Calu3 (cell line): Measurements from ENCODE around the gene CHRM5. TPM values are rescaled to one million over a fixed set of nuclear protein-coding genes. Genes with fewer than 3 reads are reported as not detected.

Experiments
- BruUV-seq: library from RNA; stranded (reverse); fragments of 400-500 nt; replicated peaks from 2 replicates; lab custom pipeline; 2021; lab: Mats Ljungman, UMichigan
- CTCF ChIA-PET: fragments of 300-600 bp; sonication (Branson Sonifier 250); formaldehyde crosslinking; loops from one replicate; lab custom pipeline; 2022; ENCODE audit warnings: antibody characterized with exemption; lab: Charles Lee
- DNase-seq: peaks from one replicate; pipeline ENCODE4 v3.0.0; 2022
- H3K27ac Mint-ChIP-seq: one replicate; pipeline ENCODE4 v1.8.0; 2022; ENCODE audit warnings: mixed read lengths; ENCODE audit not compliant: unreplicated experiment
- H3K27me3 Mint-ChIP-seq: one replicate; pipeline ENCODE4 v1.8.0; 2022; ENCODE audit warnings: mixed read lengths; ENCODE audit not compliant: unreplicated experiment
- H3K36me3 Mint-ChIP-seq: one replicate; pipeline ENCODE4 v1.8.0; 2022; ENCODE audit warnings: mild to moderate bottlenecking, moderate library complexity, mixed read lengths; ENCODE audit not compliant: insufficient read depth, unreplicated experiment
- H3K4me1 Mint-ChIP-seq: one replicate; pipeline ENCODE4 v1.8.0; 2022; ENCODE audit warnings: mild to moderate bottlenecking, low read depth, mixed read lengths; ENCODE audit not compliant: unreplicated experiment
- H3K4me3 Mint-ChIP-seq: one replicate; pipeline ENCODE4 v1.8.0; 2022; ENCODE audit warnings: mild to moderate bottlenecking, low read depth, moderate library complexity, mixed read lengths; ENCODE audit not compliant: unreplicated experiment
- H3K9me3 Mint-ChIP-seq: one replicate; pipeline ENCODE4 v1.8.0; 2022; ENCODE audit warnings: low read depth, mixed read lengths; ENCODE audit not compliant: unreplicated experiment
- intact Hi-C: fragments of 100-400 bp; cut with micrococcal nuclease; formaldehyde crosslinking; loops from one replicate; pipeline ENCODE4 v1.10.0; 2022; ENCODE audit not compliant: unreplicated experiment
- total RNA-seq: library from RNA; stranded (reverse); gene quantifications from 2 replicates; pipeline ENCODE4 v1.2.3, GENCODE V29; 2022
- TF ChIP-seq, protein P1 (sequence below): fragments of 200-600 bp; IDR thresholded peaks from one replicate; pipeline ENCODE4 v1.8.0; 2022; ENCODE audit warnings: antibody characterized with exemption; ENCODE audit not compliant: unreplicated experiment

Gene CHRM5
- total RNA-seq, 1 experiment from 2014 or later = not detected

DNA sequence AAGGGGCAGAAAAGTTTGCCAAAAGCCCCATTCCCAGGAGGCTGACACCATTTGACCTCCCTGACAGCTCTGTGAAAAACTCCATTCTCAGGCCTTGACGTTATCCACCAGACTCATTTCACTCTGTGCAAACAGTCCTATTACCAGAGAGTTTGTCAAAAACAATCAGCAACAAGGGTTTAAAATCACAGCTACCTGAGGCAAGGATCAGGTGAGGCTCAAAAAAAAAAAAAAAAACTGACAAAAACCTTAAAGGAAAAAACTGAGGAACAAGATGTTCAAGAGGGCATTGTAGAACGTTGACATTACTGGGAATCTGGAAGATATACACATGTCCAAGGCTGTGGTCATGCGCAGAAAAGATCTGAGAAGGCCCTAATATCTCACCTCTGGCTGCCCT, 59.3 kb downstream of the CHRM5 start:
- no peaks in the 10 kb centered on the region for H3K4me1 Mint-ChIP-seq
- no peak for DNase-seq
- no peak overlapping the region for H3K27ac Mint-ChIP-seq
- H3K27me3 Mint-ChIP-seq = no peaks in the 10 kb centered on the region
- no peaks in the 10 kb centered on the region for H3K36me3 Mint-ChIP-seq
- no peak overlapping the region for H3K4me3 Mint-ChIP-seq
- no TSS peak for BruUV-seq
- CTCF ChIA-PET = no interaction called here
- TF ChIP-seq, protein P1, sequence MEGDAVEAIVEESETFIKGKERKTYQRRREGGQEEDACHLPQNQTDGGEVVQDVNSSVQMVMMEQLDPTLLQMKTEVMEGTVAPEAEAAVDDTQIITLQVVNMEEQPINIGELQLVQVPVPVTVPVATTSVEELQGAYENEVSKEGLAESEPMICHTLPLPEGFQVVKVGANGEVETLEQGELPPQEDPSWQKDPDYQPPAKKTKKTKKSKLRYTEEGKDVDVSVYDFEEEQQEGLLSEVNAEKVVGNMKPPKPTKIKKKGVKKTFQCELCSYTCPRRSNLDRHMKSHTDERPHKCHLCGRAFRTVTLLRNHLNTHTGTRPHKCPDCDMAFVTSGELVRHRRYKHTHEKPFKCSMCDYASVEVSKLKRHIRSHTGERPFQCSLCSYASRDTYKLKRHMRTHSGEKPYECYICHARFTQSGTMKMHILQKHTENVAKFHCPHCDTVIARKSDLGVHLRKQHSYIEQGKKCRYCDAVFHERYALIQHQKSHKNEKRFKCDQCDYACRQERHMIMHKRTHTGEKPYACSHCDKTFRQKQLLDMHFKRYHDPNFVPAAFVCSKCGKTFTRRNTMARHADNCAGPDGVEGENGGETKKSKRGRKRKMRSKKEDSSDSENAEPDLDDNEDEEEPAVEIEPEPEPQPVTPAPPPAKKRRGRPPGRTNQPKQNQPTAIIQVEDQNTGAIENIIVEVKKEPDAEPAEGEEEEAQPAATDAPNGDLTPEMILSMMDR = no peak
- H3K9me3 Mint-ChIP-seq = no peaks in the 10 kb centered on the region
- intact Hi-C loops = no loop called here

DNA sequence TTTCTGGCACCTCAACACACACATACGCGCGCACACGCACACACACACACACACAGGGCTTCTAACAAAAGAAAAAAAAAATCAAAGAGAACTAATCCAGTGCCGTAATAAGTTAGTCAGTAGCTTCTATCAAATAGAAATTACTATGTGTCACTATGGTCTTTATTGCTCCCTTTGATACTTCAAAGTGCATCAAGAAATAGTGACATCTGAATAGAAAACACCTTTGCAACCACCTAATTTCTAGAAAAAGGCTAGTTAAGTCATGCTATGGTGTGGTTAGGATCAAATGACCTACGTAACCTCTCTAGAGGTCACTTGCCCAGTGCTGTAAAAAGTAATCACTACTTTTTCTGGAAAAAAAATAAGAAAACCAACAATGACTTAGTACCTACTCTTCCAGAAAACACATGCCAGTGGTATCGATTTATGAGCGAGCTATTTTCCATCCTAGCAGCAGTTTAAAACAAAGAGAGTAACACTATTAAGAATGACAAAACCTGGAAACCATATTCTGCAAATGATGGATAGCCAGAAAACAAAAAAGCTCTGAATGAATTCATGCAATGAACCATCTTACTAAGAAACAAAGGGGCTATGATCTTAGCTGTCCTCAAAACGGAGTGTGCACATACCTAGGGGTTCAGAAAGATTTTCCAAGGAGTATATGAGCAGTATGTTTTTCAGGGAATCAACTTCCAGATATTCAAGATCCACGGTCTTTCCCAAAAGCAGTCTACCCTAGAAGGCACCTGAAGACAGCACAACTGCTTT, 63.9 kb downstream of the CHRM5 start:
- H3K36me3 Mint-ChIP-seq = no peaks in the 10 kb centered on the region
- no peaks in the 10 kb centered on the region for H3K9me3 Mint-ChIP-seq
- TF ChIP-seq, protein P1 = no peak
- no peak overlapping the region for H3K4me3 Mint-ChIP-seq
- no peaks in the 10 kb centered on the region for H3K27me3 Mint-ChIP-seq
- no peaks in the 10 kb centered on the region for H3K4me1 Mint-ChIP-seq
- BruUV-seq = no TSS peak
- intact Hi-C loops = no loop called here
- no peak for DNase-seq
- CTCF ChIA-PET = no interaction called here
- H3K27ac Mint-ChIP-seq = no peak overlapping the region

DNA sequence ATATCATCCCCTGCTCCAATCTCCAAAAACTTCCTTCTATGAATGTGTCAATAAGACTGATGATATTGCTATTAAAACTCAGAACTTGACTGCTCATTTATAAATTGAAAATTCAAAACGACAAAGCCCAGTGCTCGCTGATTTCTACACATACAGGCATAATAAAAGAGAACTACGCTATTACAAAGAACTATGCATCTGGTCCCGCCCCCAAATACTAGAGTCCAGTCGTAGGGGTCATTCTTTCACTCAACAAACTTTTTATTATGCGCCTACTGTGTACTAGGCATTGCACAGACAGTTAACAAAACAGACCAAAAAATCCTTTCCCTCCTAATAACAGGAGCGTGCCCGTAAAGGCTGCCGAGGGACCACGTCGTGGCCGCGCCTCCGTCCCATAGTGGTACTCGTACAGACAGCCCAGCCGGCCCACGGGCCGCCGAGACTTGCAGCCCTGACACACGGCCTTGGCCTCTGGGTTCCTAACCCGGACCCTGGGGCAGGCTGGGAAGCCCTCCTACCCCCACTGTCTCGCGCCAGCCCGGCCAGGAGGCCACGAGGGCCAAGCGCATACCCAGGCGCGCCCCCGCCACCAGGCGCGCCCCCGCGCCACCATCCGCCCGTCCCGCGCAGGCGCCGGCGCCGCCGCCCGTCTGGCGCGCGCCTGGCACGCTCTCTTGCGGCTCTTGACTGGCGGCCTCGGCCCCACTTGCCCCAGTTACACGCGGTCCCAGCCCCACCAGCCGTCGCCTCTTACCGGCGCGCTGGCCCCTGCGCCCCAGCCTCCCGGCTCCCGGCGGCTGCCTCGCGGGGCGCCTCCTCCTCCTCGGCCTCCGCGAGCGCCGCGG, 70.0 kb downstream of the CHRM5 start:
- Mint-ChIP-seq H3K4me1 (peaks cover 7% of the 10 kb centered on the region), H3K4me3 (peak overlapping the region; percentile 66), H3K27me3 (no peaks in the 10 kb centered on the region), H3K36me3 (peaks cover 7% of the 10 kb centered on the region), H3K27ac (no peak overlapping the region), H3K9me3 (no peaks in the 10 kb centered on the region)
- TF ChIP-seq, protein P1 = no peak
- BruUV-seq = no TSS peak
- CTCF ChIA-PET = no interaction called here
- intact Hi-C loops = no loop called here
- peak; percentile 44 for DNase-seq

DNA sequence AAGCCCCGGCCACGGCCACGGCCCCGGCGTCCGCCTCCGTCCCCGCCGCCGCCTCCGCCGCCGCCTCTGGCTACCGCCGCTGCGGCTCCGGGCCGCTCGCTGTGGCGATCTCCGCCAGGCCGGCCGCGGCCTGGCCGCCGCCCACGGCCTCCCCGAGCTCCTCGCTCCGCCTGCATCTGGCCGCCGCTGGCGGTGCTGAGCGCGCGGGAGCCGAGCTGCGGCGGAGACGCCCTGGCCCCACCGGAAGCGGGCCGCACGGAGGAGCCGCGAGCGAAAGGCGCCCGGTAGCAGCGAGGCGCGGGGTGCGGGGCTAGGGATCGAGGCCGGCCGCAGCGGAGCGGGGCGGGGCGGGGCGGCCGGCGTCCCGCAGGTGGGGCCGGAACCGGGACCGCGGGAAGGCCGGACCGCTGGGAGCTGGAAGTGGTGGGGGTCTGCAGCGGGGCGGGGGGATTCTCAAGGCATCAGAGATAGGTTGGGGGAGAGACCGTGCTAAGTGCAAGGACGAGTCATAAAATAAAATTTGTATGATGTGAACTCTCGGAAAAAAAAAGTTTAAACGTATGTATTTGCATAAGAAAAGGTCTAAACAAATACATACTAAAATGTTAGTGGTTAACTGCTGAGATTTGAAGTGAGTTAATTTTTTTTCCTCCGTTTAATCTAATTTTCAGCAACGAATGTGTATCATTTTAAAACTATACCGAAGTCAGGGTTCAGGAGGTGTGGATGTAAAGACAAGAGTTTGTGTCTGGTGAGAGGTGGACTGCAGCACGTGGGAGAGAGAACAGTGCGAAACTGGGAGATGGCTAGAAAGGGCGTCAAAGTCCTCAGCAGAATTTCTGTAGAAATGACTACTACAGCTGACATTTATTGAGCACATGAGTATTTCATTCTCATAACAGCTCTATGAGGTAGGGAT, 70.8 kb downstream of the CHRM5 start, which contains the start of gene AVEN:
AVEN (minus strand) TSS at position 334 of the 919 bp plus-strand sequence; CDS start at position 176, 158 bp downstream.
- no TSS peak for BruUV-seq
- Mint-ChIP-seq H3K36me3 (peaks cover 7% of the 10 kb centered on the region), H3K9me3 (no peaks in the 10 kb centered on the region), H3K4me3 (peak within 1 kb of the TSS; percentile 66), H3K4me1 (peaks cover 7% of the 10 kb centered on the region), H3K27ac (no peak within 1 kb of the TSS), H3K27me3 (no peaks in the 10 kb centered on the region)
- CTCF ChIA-PET = no interaction called here
- intact Hi-C loops = no loop called here
- peak; percentile 23 for DNase-seq
- TF ChIP-seq, protein P1 = no peak
